Peyer's patch (tissue), 4 donors: ENCODE measurements around the gene SYTL1. TPM values are rescaled to one million over a fixed set of nuclear protein-coding genes. Genes with fewer than 3 reads are reported as not detected.

Experiments
- DNase-seq, 3 donors: peaks; one replicate each; pipeline ENCODE4 v3.0.0-alpha.2; 2017 to 2019
- H3K27ac ChIP-seq, 4 donors: fragments of 200-600 bp; sonication (generic); one replicate each; pipeline ENCODE4 v1.5.1; 2016 to 2019
- H3K27me3 ChIP-seq, 2 donors: fragments of 200-600 bp; sonication (generic); one replicate each; pipeline ENCODE4 v1.5.1; 2019
- H3K36me3 ChIP-seq, 3 donors: fragments of 200-600 bp; sonication (generic); one replicate each; pipeline ENCODE4 v1.5.1; 2016 to 2019
- H3K4me1 ChIP-seq, 4 donors: fragments of 200-600 bp; sonication (generic); one replicate each; pipeline ENCODE4 v1.5.1; 2016 to 2019
- H3K4me3 ChIP-seq, 4 donors: fragments of 200-600 bp; sonication (generic); 1 replicate in 3 of 4; 2 replicates in 1 of 4; pipeline ENCODE4 v1.5.1; 2016 to 2019; ENCODE audit warnings: mild to moderate bottlenecking in 1 of 4
- H3K9me3 ChIP-seq, 4 donors: fragments of 200-600 bp; sonication (generic); one replicate each; pipeline ENCODE4 v1.5.1; 2016 to 2019; ENCODE audit warnings: mild to moderate bottlenecking in 1 of 4
- POLR2A ChIP-seq, 2 donors: fragments of 450-650 bp; IDR thresholded peaks; one replicate each; pipeline ENCODE4 v1.5.1; 2017; ENCODE audit warnings: antibody characterized with exemption in 2 of 2, mild to moderate bottlenecking in 2 of 2, moderate library complexity in 2 of 2
- total RNA-seq, 4 donors: library from RNA; depleted of rRNA; stranded (reverse); fragments of >200 nt; gene quantifications; one replicate each; pipeline ENCODE4 v1.1.0, GENCODE V29; 2016
- TF ChIP-seq, protein P1 (sequence below), 6 experiments: fragments of 450-650 bp in 4 of 6; fragments of 200-600 bp in 2 of 6; sonication (generic) in 1 of 6; IDR thresholded peaks; one replicate each; pipeline ENCODE4 v1.5.1; 2017 to 2019; ENCODE audit warnings: antibody characterized with exemption in 6 of 6, mild to moderate bottlenecking in 3 of 6, moderate library complexity in 1 of 6

Gene SYTL1
- total RNA-seq, 4 donors from 2014 or later, result 9.0 to 37.1 (median 9.5) TPM

GRCh38 chr1:27345272-27345671 lies 3.5 kb downstream of the SYTL1 start:
- no peak for TF ChIP-seq POLR2A (IDR thresholded peaks at IDR 0.05)
- TF ChIP-seq, protein P1, sequence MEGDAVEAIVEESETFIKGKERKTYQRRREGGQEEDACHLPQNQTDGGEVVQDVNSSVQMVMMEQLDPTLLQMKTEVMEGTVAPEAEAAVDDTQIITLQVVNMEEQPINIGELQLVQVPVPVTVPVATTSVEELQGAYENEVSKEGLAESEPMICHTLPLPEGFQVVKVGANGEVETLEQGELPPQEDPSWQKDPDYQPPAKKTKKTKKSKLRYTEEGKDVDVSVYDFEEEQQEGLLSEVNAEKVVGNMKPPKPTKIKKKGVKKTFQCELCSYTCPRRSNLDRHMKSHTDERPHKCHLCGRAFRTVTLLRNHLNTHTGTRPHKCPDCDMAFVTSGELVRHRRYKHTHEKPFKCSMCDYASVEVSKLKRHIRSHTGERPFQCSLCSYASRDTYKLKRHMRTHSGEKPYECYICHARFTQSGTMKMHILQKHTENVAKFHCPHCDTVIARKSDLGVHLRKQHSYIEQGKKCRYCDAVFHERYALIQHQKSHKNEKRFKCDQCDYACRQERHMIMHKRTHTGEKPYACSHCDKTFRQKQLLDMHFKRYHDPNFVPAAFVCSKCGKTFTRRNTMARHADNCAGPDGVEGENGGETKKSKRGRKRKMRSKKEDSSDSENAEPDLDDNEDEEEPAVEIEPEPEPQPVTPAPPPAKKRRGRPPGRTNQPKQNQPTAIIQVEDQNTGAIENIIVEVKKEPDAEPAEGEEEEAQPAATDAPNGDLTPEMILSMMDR (IDR thresholded peaks at IDR 0.05), result no peak
- H3K36me3 ChIP-seq, result no peaks in the 10 kb centered on the region
- H3K4me1 ChIP-seq, result peaks cover 4 to 33% (median 13%) of the 10 kb centered on the region in 4 donors
- H3K27ac ChIP-seq, result no peak overlapping the region
- H3K4me3 ChIP-seq, result no peak overlapping the region
- no peak for DNase-seq
- H3K9me3 ChIP-seq, result no peaks in the 10 kb centered on the region
- no peaks in the 10 kb centered on the region for H3K27me3 ChIP-seq

GRCh38 chr1:27346357-27346756 lies 4.5 kb downstream of the SYTL1 start:
- no peak for DNase-seq
- no peak overlapping the region for H3K4me3 ChIP-seq
- H3K27ac ChIP-seq, result no peak overlapping the region
- no peaks in the 10 kb centered on the region for H3K9me3 ChIP-seq
- no peaks in the 10 kb centered on the region for H3K27me3 ChIP-seq
- no peaks in the 10 kb centered on the region for H3K36me3 ChIP-seq
- H3K4me1 ChIP-seq, result peaks cover 0 to 39% (median 7%) of the 10 kb centered on the region in 4 donors
- TF ChIP-seq, protein P1 (IDR thresholded peaks at IDR 0.05), result no peak
- no peak for TF ChIP-seq POLR2A (IDR thresholded peaks at IDR 0.05)

GRCh38 chr1:27346991-27347624 lies 5.3 kb downstream of the SYTL1 start:
- Histone ChIP-seq H3K4me3 (no peak overlapping the region), H3K27me3 (no peaks in the 10 kb centered on the region), H3K4me1 (peaks cover 0 to 37% (median 6%) of the 10 kb centered on the region in 4 donors), H3K36me3 (no peaks in the 10 kb centered on the region), H3K9me3 (no peaks in the 10 kb centered on the region), H3K27ac (no peak overlapping the region)
- DNase-seq, result no peak
- TF ChIP-seq, protein P1 (IDR thresholded peaks at IDR 0.05), result no peak
- no peak for TF ChIP-seq POLR2A (IDR thresholded peaks at IDR 0.05)

DNA sequence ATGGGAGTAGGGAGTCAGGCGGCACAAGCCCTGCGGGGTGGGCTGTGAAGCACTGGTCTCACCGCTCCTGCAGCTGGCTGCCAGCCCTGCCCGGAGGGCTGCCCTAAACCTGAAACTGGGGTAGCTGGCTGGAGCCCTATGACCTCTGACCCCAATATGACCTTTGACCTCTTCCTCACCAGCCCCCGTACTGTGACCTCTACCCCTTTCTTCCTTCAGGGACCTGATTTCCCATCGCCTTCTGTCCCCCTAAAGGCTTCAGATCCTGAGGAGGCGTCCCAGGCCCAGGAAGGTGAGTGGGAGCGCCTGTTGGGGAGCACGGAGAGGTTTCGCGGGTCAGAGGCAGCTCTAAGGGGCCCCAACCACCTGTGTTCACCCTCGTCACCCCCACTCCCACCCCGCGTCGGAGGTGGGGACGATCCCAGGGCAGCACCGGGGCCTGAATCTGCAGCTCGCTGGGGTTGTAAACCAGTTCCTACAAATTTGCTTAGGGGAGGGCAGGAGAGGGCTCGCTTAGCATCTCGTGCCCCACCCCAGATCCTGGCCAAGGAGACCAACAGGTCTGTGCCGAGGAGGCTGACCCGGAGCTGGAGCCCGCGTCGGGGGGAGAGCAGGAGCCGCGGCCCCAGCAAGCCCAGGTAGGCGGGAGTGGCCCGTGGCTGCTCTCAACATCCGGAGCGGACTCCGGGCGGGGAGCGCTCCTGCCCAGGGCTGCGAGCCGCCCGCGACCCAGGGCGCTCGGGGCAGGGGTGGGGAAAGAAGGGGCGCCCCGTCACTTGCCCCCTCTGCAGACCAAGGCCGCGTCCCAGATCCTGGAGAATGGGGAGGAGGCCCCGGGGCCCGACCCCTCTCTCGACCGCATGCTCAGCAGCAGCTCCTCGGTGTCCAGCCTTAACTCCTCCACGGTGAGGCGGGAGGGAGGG lies 7.3 kb downstream of the SYTL1 start:
- Histone ChIP-seq H3K27me3 (no peaks in the 10 kb centered on the region), H3K36me3 (no peaks in the 10 kb centered on the region), H3K4me1 (peaks cover 0 to 34% (median 4%) of the 10 kb centered on the region in 4 donors), H3K27ac (peak overlapping the region in 2 of 4 donors; percentile 1 to 39), H3K9me3 (no peaks in the 10 kb centered on the region), H3K4me3 (peak overlapping the region; percentile 30 to 70 (median 47))
- DNase-seq, result peak; percentile 35 to 83 (median 73)
- no peak for TF ChIP-seq POLR2A (IDR thresholded peaks at IDR 0.05)

- peaks cover 0 to 1% (median 0%) of the 10 kb centered on the region in 3 donors for H3K36me3 ChIP-seq
- DNase-seq, result peak in 2 of 3 donors; percentile 74 to 86
- peaks cover 0 to 34% (median 4%) of the 10 kb centered on the region in 4 donors for H3K4me1 ChIP-seq
- TF ChIP-seq, protein P1 (IDR thresholded peaks at IDR 0.05), result peak in 1 of 6 experiments; percentile 14
- no peak for TF ChIP-seq POLR2A (IDR thresholded peaks at IDR 0.05)
- H3K4me3 ChIP-seq, result peak overlapping the region; percentile 30 to 70 (median 47)
- no peaks in the 10 kb centered on the region for H3K9me3 ChIP-seq
- no peaks in the 10 kb centered on the region for H3K27me3 ChIP-seq
- peak overlapping the region in 2 of 4 donors; percentile 1 to 39 for H3K27ac ChIP-seq
These were observed 8.2 kb downstream of the SYTL1 start for GRCh38 chr1:27349784-27350662.
